GM19035 (cell line): ENCODE data around the gene AGBL4.

ENCODE experiments used
- ATAC-seq: cut with Tn5 transposase; IDR thresholded peaks from one replicate; pipeline ENCODE4 v1.9.1; 2021; ENCODE audit not compliant: unreplicated experiment

Gene AGBL4

GRCh38 chr1:49199564-49199963, 824.2 kb downstream of the AGBL4 start:
- ATAC-seq, result no peak

DNA sequence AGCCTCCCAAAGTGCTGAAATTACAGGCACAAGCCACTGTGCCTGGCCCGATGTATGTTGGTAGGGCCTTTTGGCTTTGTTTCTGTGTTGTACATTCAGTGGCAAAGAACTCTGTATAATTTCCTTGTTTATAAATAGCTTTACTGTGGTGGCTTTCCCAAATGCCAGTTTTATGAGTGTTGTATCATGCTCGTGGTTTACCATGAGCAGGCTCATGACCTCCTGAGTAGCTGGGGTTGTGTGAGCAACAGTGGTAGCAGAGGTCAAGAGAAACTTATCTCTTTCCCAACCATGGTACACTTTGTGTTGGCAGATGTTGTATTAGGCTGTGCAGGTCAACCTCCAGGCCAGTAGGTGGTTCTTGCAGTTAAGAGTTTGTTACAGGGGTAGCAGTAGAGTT, 826.7 kb downstream of the AGBL4 start:
- ATAC-seq, result no peak

- no peak for ATAC-seq
Measured at GRCh38 chr1:49190138-49190537, 833.6 kb downstream of the AGBL4 start.

- ATAC-seq, result no peak
Measured at GRCh38 chr1:49187056-49187455, 836.7 kb downstream of the AGBL4 start.

- ATAC-seq, result no peak
Measured at GRCh38 chr1:49185450-49185980, 838.2 kb downstream of the AGBL4 start.

DNA sequence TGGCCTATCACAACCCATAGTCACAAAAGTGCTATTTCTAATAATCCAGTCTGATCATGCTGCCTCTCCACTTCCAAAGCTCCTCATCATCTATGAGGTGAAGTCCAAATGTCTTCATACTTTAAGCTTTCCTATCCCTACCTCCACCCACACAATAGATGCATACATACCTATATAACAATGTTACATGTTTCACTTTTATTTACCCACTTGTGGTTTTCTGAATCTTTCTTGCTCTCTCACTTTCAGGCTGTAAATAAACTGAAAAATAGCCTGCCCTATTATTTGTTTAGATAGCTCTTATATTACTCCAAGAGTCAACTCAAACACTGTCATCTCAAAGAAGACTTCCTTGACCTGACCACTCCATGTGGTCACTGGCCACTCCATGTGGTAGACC, 840.3 kb downstream of the AGBL4 start:
- ATAC-seq, result no peak

GRCh38 chr1:49181033-49181432, 842.7 kb downstream of the AGBL4 start:
- ATAC-seq, result no peak

- no peak for ATAC-seq
Measured at GRCh38 chr1:49171941-49172593, 851.7 kb downstream of the AGBL4 start.

- ATAC-seq, result no peak
Measured at GRCh38 chr1:49166031-49166430, 857.7 kb downstream of the AGBL4 start.

DNA sequence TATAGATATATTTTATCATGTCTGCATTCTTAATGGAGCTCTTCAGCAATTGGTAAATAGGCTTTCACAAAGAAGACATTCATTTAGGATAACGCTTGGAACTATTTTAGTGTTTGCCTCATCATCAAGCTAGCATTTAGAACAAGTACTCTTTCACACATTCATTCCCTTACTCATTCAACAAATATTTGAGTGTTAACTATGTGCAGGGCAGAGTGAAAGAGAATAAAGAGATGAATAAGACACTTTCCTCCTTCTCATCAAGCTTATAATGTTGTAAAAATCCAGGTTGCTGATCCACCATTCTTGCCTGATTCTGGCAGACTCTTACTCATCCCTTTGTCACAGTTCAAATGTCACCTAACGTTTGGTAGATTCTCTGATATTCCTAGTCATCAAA, 860.7 kb downstream of the AGBL4 start:
- no peak for ATAC-seq

GRCh38 chr1:49160677-49161076, 863.1 kb downstream of the AGBL4 start:
- ATAC-seq, result no peak

DNA sequence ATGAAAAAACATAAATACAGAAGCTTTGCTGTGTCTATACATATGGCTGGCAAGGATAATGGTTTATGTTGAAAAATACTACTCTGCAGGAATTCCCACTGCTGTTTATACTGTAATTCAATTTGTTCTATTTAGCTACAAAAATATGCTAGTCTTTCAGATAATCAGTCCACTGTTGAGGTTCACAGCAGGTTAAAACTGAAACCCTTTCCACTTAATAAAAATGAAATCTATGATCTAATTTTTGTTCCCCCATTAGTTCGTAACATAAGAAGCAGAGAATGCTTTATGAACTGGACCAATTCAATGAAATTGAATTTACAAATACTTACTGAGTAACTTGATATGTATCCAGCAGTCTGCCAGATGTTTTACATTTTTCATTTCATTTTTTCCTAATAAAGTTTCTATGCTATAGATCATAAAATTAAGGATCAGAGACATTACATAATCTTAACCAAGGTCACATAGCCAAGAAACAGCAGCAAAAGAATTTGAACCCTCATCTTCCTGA, 887.0 kb downstream of the AGBL4 start:
- no peak for ATAC-seq

- ATAC-seq, result no peak
Measured at GRCh38 chr1:49125746-49126145, 898.0 kb downstream of the AGBL4 start.

- no peak for ATAC-seq
Measured at GRCh38 chr1:49111931-49112330, 911.8 kb downstream of the AGBL4 start.

- ATAC-seq, result no peak
Measured at GRCh38 chr1:49106445-49106844, 917.3 kb downstream of the AGBL4 start.

DNA sequence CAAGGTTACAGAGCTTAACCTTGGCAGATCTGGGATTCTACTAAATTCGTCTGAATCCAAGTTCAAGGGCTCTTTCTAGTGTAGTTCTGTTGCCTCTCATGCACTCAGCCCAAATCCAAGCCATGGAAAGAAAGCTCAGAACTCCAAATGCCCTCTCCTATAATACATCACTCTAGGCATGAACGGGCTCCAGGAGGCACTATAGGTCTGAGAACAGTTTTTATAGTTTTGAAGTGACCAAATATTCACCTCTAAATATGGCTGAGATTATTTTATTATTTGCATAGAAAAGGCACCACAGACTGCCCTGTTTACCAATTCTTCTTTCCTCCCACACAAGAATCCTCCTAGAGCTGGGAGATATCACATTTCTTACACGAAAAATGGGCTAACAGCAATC, 919.2 kb downstream of the AGBL4 start:
- no peak for ATAC-seq

DNA sequence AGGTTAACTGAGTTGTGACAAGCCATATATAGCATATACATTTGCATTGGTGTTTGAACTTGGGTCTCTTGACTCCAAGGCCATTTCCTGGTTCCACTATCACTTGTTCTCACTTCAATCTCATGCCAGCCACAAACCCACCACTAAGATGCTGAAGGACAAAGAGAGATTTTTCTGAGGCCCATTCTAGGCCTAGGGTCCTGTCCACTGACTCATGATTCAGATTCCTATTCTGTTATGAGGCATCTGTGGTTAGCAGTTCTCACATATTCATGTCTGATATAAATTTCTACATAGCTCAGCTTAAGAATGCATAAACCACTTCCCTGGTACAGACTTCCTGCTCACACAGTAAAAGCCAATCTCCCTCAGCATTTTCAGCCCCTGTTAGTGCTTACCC, 921.0 kb downstream of the AGBL4 start:
- no peak for ATAC-seq

GRCh38 chr1:49098866-49099265, 924.9 kb downstream of the AGBL4 start:
- ATAC-seq, result no peak

DNA sequence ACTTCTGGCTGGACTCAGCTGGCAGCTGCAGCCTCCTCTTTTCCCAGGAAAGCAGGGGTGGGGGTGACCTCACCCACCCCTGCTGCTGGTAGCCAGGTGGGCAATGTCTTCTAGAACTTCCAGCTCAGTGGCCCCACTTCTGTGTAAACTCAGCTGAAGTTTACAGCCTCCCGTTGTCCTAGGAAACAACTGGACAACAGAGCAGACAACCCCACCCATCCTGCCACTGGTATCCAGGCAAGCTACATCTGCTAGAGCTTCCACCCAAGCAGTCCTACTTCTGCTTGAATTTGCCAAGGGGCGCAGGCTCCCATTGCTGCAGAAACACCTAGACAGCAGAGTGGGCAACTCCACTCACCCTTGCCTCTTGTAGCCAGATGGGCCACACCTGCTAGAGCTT, 937.4 kb downstream of the AGBL4 start:
- no peak for ATAC-seq

DNA sequence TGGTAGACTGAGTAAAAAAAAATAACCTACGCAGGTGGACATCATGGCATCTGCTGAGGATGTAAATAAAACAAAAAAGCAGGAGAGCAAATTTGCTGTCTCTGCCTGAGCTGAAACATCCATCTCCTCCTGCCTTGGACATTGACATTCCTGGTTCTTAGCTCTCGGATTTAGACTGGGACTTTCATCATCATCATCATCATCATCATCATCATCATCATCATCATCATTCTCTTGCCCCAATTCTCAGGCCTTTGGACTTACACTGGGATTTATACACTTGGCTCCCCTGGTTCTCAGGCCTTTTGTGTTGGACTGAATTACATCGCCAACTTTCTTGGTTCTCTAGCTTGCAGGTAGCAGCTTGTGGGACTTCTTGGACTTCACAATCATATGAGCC, 938.7 kb downstream of the AGBL4 start:
- no peak for ATAC-seq

DNA sequence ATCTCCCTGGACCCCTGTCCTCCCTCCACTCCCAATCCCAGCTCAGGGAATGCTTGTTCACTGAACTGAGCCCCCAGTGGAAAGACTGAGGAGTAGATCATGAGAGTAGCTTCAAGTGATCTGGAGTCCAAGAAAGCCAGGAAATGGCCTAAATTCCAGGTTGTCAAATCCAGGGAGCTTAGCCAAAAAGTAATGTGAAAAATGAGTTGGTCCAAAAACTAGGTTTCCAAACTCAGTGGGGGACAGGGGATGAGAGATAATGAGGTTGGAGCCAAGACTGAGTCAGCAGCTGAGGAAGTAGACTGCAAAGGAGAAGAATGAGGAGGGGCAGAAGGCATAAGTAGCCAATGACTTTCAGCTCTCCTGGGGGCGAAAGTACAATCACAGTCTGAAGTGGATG, 963.0 kb downstream of the AGBL4 start:
- no peak for ATAC-seq

- ATAC-seq, result no peak
Measured at GRCh38 chr1:49059087-49059486, 964.7 kb downstream of the AGBL4 start.

DNA sequence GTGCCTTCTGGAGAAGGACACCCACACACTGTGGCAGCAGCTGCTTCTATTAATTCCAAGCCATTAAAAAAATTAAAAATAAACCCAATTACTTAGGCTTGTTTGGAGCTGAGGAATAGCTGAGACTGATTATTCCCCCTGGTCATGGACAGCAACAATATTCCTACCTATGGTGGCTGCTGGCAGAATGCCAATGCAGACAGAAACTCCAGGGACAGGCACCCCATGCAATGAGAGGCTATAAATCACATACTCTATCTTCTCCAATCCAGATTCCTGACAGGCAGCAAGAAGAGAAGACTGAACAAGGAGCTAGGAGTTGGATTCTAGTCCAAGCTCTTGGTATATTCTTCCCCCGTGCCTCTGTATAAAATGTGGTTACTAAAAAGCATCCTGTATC, 971.7 kb downstream of the AGBL4 start:
- no peak for ATAC-seq
